Activated CD4-positive, alpha-beta T cell treated with anti-CD3 and anti-CD28 coated beads for 4 hours (primary cell): Measurements from ENCODE around the gene PLK1.
"Not testable (repeated sequence)": the region's sequence is repeated elsewhere in the genome, so short reads cannot be mapped to it uniquely, and the experiment has no call there.

Experiments
- DNase-seq, 2 donors: peaks; one replicate each; pipeline ENCODE4 v3.0.0-alpha.2; 2020

The PLK1 gene

GRCh38 chr16:23678430-23679273 lies at the start of gene PLK1:
Gene PLK1 (plus strand): TSS chr16:23678889. CDS start chr16:23678933, 44 bp downstream.
- DNase-seq = peak; percentile 57 to 63

- DNase-seq = no peak
Observed at GRCh38 chr16:23629516-23629915, 49.2 kb upstream of the PLK1 start.

DNA sequence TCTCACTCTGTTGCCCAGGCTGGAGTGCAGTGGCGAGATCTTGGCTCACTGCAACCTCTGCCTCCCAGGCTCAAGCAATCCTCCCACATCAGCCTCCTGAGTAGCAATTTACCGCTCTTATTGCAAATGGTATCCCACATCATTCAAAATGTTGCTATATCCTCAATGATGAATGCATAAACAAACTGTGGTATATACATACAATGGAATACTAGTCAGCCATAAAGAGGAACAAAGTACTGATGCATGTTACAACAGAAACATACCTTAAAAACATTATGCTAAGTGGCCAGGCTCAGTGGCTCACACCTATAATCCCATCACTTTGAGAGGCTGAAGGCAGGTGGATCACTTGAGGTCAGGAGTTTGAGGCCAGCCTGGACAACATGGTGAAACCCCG lies 46.8 kb upstream of the PLK1 start:
- DNase-seq = not testable (repeated sequence)

- DNase-seq = no peak
Observed at GRCh38 chr16:23634461-23635036, 44.1 kb upstream of the PLK1 start.

DNA sequence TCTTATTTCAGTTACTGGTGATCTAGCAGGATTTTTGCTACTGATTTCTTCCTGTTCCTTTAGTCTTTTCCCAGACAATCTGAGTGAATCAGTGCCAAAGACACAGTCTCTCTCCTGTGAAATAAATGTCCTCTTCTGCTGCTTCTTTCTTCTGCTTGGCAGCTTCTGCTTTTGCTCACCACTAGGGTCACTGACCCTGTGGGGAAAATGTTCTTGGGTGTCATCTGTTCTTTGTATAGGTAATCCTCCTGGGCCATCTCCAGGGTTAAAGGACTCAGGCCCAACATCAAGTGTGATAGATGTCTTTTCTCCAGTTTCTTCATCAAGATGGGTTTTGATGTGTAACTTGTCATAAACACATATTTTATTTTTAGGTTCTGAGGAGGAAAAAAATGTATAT lies 42.7 kb upstream of the PLK1 start:
- no peak for DNase-seq

- peak; percentile 19 to 21 for DNase-seq
Observed at GRCh38 chr16:23640615-23640930, 38.1 kb upstream of the PLK1 start.

- peak; percentile 76 to 81 for DNase-seq
Observed at GRCh38 chr16:23640931-23641765, 37.5 kb upstream of the PLK1 start, which contains the start of the genes DCTN5 and PALB2. Gene DCTN5 (plus strand): TSS chr16:23641466. CDS start chr16:23641543, 77 bp downstream. Gene PALB2 (minus strand): TSS chr16:23641310. CDS start chr16:23641157, 153 bp downstream.

- no peak for DNase-seq
Observed at GRCh38 chr16:23642246-23642774, 36.4 kb upstream of the PLK1 start.

GRCh38 chr16:23650674-23651416 lies 27.8 kb upstream of the PLK1 start:
- DNase-seq = no peak

DNA sequence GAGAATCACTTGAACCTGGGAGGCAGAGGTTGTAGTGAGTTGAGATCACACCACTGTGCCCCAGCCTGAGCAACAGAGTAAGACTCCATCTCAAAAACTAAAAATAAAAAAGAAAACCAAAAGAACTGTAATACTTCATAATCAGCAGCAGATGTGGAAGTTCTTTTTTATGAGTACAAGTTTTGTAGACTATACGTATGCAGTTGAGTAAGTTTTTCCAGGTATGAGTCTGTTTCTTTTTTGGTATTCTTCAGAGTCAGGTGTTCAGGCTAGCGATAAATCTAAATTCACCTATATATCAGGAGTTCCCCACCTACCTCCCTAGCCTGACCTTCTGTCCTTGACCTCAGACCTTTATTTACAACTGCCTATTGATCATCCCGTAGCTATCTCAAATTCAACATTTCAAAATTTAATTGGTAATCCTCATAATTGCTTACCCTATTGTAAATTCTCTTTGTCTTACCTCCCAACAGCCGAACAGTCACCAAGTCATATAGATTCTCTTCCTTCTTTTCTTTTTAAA lies 26.7 kb upstream of the PLK1 start:
- DNase-seq = no peak

- DNase-seq = no peak
Observed at GRCh38 chr16:23663918-23664317, 14.8 kb upstream of the PLK1 start.

DNA sequence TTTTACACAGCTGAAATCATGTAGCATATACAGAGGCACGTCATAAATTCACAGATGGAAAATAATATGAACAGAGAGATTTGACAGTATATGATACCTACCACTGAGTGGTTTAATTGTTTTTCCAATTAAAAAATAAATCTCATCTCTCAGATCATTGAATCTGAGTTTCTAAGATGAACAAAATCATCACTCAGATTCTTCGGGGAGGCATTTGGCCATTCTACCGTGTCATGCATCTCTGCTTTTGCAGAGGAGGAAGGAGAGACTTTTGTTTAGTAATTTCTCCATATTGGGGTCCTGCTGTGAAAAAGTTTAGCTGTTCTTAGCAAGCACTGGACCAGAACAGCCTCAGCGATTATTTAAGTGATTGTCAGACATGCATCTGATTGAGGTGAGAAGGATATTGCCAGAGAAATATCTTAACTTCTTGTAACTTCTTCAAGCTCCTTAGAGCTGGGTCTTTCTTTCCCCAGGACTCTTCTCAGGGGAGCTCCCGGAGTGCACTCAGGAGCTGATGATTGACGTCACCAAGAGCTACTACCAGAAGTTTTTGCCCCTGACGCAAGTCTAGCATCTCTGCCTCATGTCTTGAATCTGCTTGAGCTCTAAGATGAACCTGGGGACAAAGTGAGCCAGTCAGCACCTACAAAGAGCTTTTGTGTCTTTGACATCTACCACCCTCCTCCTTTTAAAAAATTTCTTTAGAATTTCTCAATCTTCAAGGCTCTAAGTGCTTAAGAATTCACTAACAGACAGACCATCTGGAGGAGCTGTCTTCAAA lies 11.9 kb upstream of the PLK1 start:
- DNase-seq = no peak

- DNase-seq = no peak
Observed at GRCh38 chr16:23667355-23667659, 11.4 kb upstream of the PLK1 start.

GRCh38 chr16:23668225-23668624 lies 10.5 kb upstream of the PLK1 start:
- no peak for DNase-seq

GRCh38 chr16:23668873-23669272 lies 9.8 kb upstream of the PLK1 start:
- no peak for DNase-seq

DNA sequence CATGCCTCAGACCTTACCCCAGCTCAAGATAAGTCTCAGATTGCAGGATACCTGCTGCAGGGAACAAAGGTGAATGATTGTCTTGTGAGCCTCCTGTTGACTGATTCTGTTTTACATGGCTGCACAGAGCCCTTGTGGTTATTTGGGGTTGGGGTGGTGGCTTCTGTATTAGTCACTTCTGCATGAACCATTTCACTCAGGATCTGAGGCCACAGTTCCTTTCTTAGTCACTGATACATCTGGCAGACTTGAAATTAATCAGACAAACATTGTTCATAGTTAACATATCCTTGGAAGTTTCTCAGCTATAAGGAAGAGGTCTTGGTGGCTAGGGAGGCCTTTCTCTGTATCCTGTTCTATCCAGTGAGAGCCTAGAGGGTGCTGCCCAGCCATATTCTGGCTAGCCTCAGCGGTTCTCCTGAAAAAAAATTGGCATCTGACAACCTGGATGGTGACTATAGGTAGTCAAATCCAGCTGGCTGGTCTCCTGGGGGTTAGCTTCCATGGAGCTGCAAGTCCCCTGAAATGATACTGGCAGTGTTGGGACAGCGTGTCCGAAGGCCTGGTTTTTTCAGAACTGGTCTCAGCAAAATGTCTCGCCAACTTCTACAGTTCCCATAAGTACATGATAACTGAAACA lies 8.4 kb upstream of the PLK1 start:
- DNase-seq = peak in 1 of 2 donors; percentile 5

DNA sequence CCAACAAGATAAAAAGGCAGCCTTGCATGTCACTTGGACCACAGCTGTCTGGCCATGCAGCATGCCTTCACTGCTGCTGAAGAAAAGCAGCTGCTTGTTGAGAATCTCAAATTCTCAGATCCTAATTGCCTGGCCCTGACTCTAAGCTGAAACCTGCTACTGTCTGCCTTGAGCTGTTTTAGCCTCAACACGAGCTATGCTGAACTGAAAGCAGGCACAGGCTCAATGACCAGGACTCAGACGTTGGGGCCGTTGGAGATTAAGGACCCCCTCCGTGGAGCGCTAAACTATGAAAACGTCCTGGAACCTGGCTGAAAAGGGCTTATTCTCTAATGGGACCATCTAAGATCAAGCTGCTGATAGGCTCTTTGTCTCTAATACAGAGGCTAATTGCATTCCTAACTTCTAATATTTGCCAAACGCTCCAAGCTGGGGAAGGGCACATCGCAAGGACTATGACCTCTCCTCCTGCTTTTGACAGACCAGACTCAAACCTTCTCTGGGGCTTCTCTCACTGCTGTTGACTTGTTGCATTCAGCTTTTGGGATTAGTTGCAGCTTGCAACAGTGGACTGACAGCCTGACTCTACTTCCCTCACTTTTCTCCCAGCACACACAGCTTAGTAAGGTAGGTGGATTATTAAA lies 4.6 kb upstream of the PLK1 start:
- DNase-seq = no peak

GRCh38 chr16:23676924-23677480 lies 1.7 kb upstream of the PLK1 start:
- DNase-seq = no peak

GRCh38 chr16:23679274-23679985 lies 741 bp downstream of the PLK1 start:
- no peak for DNase-seq

DNA sequence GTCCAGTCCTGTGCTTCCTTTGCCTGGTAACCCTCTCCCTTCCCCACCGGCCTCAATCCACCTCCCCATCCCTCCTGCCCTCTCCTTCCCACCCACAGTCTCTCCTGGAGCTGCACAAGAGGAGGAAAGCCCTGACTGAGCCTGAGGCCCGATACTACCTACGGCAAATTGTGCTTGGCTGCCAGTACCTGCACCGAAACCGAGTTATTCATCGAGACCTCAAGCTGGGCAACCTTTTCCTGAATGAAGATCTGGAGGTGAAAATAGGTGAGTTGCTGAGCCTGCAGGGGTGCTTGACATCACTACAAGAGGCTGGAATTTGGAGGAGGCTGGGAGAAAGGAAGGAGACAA lies 1.3 kb downstream of the PLK1 start:
- no peak for DNase-seq
